Esophagus squamous epithelium (tissue), 5 donors: ENCODE data around the gene GRIP2. TPM values are rescaled to one million over a fixed set of nuclear protein-coding genes. Genes with fewer than 3 reads are reported as not detected.

ENCODE experiments used
- DNase-seq: peaks from one replicate; lab custom pipeline; 2025; lab: John Stamatoyannopoulos, UW
- H3K27ac ChIP-seq, 4 donors: fragments of 200-600 bp; sonication (generic); one replicate each; pipeline ENCODE4 v1.5.1; 2016 to 2019; ENCODE audit warnings: mild to moderate bottlenecking in 1 of 4
- H3K27me3 ChIP-seq, 4 donors: fragments of 200-600 bp; sonication (generic); 1 replicate in 3 of 4; 2 replicates in 1 of 4; pipeline versions ENCODE4 v1.5.1 to v1.6.0; 2017 to 2021; ENCODE audit warnings: antibody characterized with exemption in 1 of 4
- H3K36me3 ChIP-seq, 3 donors: fragments of 200-600 bp; sonication (generic); one replicate each; pipeline ENCODE4 v1.5.1; 2016 to 2019
- H3K4me1 ChIP-seq, 3 donors: fragments of 200-600 bp; sonication (generic); one replicate each; pipeline ENCODE4 v1.5.1; 2017 to 2019
- H3K4me3 ChIP-seq, 4 donors: fragments of 200-600 bp; sonication (generic); 1 replicate in 3 of 4; 2 replicates in 1 of 4; pipeline ENCODE4 v1.5.1; 2016 to 2019; ENCODE audit warnings: mild to moderate bottlenecking in 2 of 4, moderate library complexity in 1 of 4
- H3K9me3 ChIP-seq, 3 donors: fragments of 200-600 bp; sonication (generic); one replicate each; pipeline ENCODE4 v1.5.1; 2016 to 2019
- CTCF ChIP-seq, 6 experiments: fragments of 450-650 bp in 4 of 6; fragments of 200-600 bp in 2 of 6; sonication (generic) in 2 of 6; IDR thresholded peaks; one replicate each; pipeline ENCODE4 v1.5.1; 2016 to 2019; ENCODE audit warnings: antibody characterized with exemption in 6 of 6, mild to moderate bottlenecking in 4 of 6, moderate library complexity in 4 of 6
- POLR2A ChIP-seq, 4 donors: fragments of 450-650 bp; IDR thresholded peaks; one replicate each; pipeline ENCODE4 v1.6.1; 2017; ENCODE audit warnings: antibody characterized with exemption in 4 of 4, mild to moderate bottlenecking in 4 of 4, moderate library complexity in 3 of 4
- WGBS, 2 donors: methylation state at CpG; one replicate each; pipeline ENCODE4 v1.1.5; 2018; 5-methylcytosine and 5-hydroxymethylcytosine counted together
- intact Hi-C: fragments of 100-400 bp; cut with DNase I; formaldehyde crosslinking; loops from one replicate; pipeline ENCODE4 v1.15.0; 2022
- total RNA-seq, 4 donors: library from RNA; depleted of rRNA; stranded (reverse); fragments of >200 nt; gene quantifications; one replicate each; pipeline ENCODE4 v1.1.0, GENCODE V29; 2016
- donor health status: DM: yes; HTN: yes; CAD: no.

Gene GRIP2
- total RNA-seq, 4 donors from 2014 or later, result 0.23 to 2.9 (median 0.53) TPM

- H3K4me1 ChIP-seq, result peaks cover 0 to 5% (median 5%) of the 10 kb centered on the region in 3 donors
- no peak overlapping the region for H3K4me3 ChIP-seq
- H3K36me3 ChIP-seq, result no peaks in the 10 kb centered on the region
- DNase-seq, result no peak
- 70 to 88% methylated on average over 2 to 6 of the region's 6 CpGs for WGBS, 2 donors
- intact Hi-C loops, result loop anchor here (10.0 kb wide), 1 partner anchor 407 kb away; no protein-coding TSS in a partner anchor
- peaks cover 0 to 2% (median 0%) of the 10 kb centered on the region in 3 donors for H3K9me3 ChIP-seq
- no peak overlapping the region for H3K27ac ChIP-seq
- TF ChIP-seq POLR2A (IDR thresholded peaks at IDR 0.05) (no peak), CTCF (IDR thresholded peaks at IDR 0.05) (no peak)
- H3K27me3 ChIP-seq, result no peaks in the 10 kb centered on the region
These were observed 32.2 kb downstream of the GRIP2 start for GRCh38 chr3:14507757-14508504.

GRCh38 chr3:14507305-14507741 is 32.8 kb downstream of the GRIP2 start:
- intact Hi-C loops, result loop anchor here (10.0 kb wide), 1 partner anchor 407 kb away; no protein-coding TSS in a partner anchor
- 46 to 64% methylated on average over 4 to 12 of the region's 13 CpGs for WGBS, 2 donors
- no peak for DNase-seq

GRCh38 chr3:14506626-14507304 is 33.4 kb downstream of the GRIP2 start:
- 83 to 100% methylated on average over 3 to 14 of the region's 15 CpGs for WGBS, 2 donors
- H3K4me1 ChIP-seq, result peaks cover 0 to 5% (median 5%) of the 10 kb centered on the region in 3 donors
- no peak for DNase-seq
- no peak overlapping the region for H3K4me3 ChIP-seq
- H3K27me3 ChIP-seq, result no peaks in the 10 kb centered on the region
- H3K9me3 ChIP-seq, result peaks cover 0 to 10% (median 7%) of the 10 kb centered on the region in 3 donors
- H3K36me3 ChIP-seq, result no peaks in the 10 kb centered on the region
- intact Hi-C loops, result loop anchor here (10.0 kb wide), 1 partner anchor 408 kb away; no protein-coding TSS in a partner anchor
- TF ChIP-seq CTCF (IDR thresholded peaks at IDR 0.05) (no peak), POLR2A (IDR thresholded peaks at IDR 0.05) (no peak)
- no peak overlapping the region for H3K27ac ChIP-seq

More at GRCh38 chr3:14507305-14507741, 32.8 kb downstream of the GRIP2 start:
- Histone ChIP-seq H3K36me3 (no peaks in the 10 kb centered on the region), H3K4me1 (peaks cover 0 to 5% (median 5%) of the 10 kb centered on the region in 3 donors), H3K4me3 (no peak overlapping the region), H3K27ac (no peak overlapping the region), H3K27me3 (no peaks in the 10 kb centered on the region), H3K9me3 (peaks cover 0 to 9% (median 2%) of the 10 kb centered on the region in 3 donors)
- TF ChIP-seq CTCF (IDR thresholded peaks at IDR 0.05) (no peak), POLR2A (IDR thresholded peaks at IDR 0.05) (no peak)

GRCh38 chr3:14505803-14506500 is 34.2 kb downstream of the GRIP2 start:
- H3K27ac ChIP-seq, result no peak overlapping the region
- no peaks in the 10 kb centered on the region for H3K36me3 ChIP-seq
- H3K9me3 ChIP-seq, result peaks cover 0 to 10% (median 9%) of the 10 kb centered on the region in 3 donors
- no peak for DNase-seq
- H3K4me1 ChIP-seq, result peaks cover 0 to 5% (median 5%) of the 10 kb centered on the region in 3 donors
- WGBS, 2 donors, result 66% methylated on average over 10 of the region's 16 CpGs; no CpG with 5 or more reads in 1 of the 2 donors
- intact Hi-C loops, result loop anchor here (10.0 kb wide), 1 partner anchor 409 kb away; no protein-coding TSS in a partner anchor
- no peaks in the 10 kb centered on the region for H3K27me3 ChIP-seq
- H3K4me3 ChIP-seq, result no peak overlapping the region
- no peak for TF ChIP-seq CTCF (IDR thresholded peaks at IDR 0.05)
- TF ChIP-seq POLR2A (IDR thresholded peaks at IDR 0.05), result no peak
